ENCODE results near the gene FAM53B. TPM values are rescaled to one million over a fixed set of nuclear protein-coding genes. Genes with fewer than 3 reads are reported as not detected.

The FAM53B gene
- total RNA-seq, 1 experiment from 2014 or later: 13.7 TPM

GRCh38 chr10:124748953-124749645 lies 4.9 kb upstream of the FAM53B start:
- POLR2A ChIA-PET: no interaction called here
- BruUV-seq (replicated peaks): no TSS peak
- Histone ChIP-seq H3K4me3 (ENCODE audit: low read depth, low read length) (no peak overlapping the region), H3K9me3 (no peaks in the 10 kb centered on the region), H3K36me3 (ENCODE audit: control insufficient read depth, insufficient read depth, low read length) (peaks cover 2% of the 10 kb centered on the region), H3K27me3 (replicated peaks; ENCODE audit: control insufficient read depth, insufficient read depth, low read length) (no peaks in the 10 kb centered on the region), H3K4me1 (peaks cover 20% of the 10 kb centered on the region)
- Mint-ChIP-seq H3K9me3 (ENCODE audit: unreplicated experiment) (no peaks in the 10 kb centered on the region), H3K27me3 (ENCODE audit: insufficient read depth, unreplicated experiment) (no peaks in the 10 kb centered on the region), H3K4me3 (ENCODE audit: unreplicated experiment) (no peak overlapping the region), H3K4me1 (ENCODE audit: low read depth, unreplicated experiment) (peaks cover 14% of the 10 kb centered on the region), H3K36me3 (ENCODE audit: insufficient read depth, unreplicated experiment) (peaks cover 6% of the 10 kb centered on the region), H3K27ac (ENCODE audit: unreplicated experiment) (no peak overlapping the region)
- CTCF ChIA-PET: no interaction called here
- DNase-seq: no peak
- no peak for TF ChIP-seq CTCF (IDR thresholded peaks at IDR 0.05; ENCODE audit: insufficient read depth in 1 of 2, low read depth in 1 of 2, low read length in 1 of 2, severe bottlenecking in 1 of 2, unreplicated experiment in 1 of 2)
- intact Hi-C loops (cut with micrococcal nuclease; ENCODE audit: unreplicated experiment): no loop called here

DNA sequence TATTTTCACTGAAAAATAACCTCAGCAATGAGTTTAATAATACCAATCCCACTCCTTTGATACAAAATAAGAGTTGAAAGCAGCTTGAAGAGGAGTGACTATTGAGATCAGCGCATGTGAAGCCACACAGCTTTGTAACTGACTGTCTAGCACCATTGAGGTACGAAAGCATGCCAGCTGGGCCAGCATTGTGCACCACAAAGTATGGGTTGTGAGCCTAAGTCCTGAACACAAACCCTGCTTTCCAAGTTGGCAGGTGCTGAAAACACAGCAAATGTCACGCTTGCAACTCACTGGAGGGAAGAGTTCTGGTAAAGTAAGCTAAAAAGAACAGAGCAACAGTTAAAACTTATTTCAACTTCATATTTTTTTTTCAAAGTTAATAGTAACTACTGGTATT lies 4.0 kb upstream of the FAM53B start:
- no peak overlapping the region for H3K4me3 Mint-ChIP-seq (ENCODE audit: unreplicated experiment)
- H3K4me3 ChIP-seq (ENCODE audit: low read depth, low read length): no peak overlapping the region
- no peak for DNase-seq
- no peaks in the 10 kb centered on the region for H3K27me3 ChIP-seq (replicated peaks; ENCODE audit: control insufficient read depth, insufficient read depth, low read length)
- H3K9me3 Mint-ChIP-seq (ENCODE audit: unreplicated experiment): no peaks in the 10 kb centered on the region
- no peaks in the 10 kb centered on the region for H3K9me3 ChIP-seq
- TF ChIP-seq CTCF (IDR thresholded peaks at IDR 0.05; ENCODE audit: insufficient read depth in 1 of 2, low read depth in 1 of 2, low read length in 1 of 2, severe bottlenecking in 1 of 2, unreplicated experiment in 1 of 2): no peak
- peaks cover 2% of the 10 kb centered on the region; the same call in 1 of the 2 replicates for H3K36me3 ChIP-seq (ENCODE audit: control insufficient read depth, insufficient read depth, low read length)
- no TSS peak for BruUV-seq (replicated peaks)
- peaks cover 10% of the 10 kb centered on the region for H3K36me3 Mint-ChIP-seq (ENCODE audit: insufficient read depth, unreplicated experiment)
- ChIA-PET CTCF (no interaction called here), POLR2A (no interaction called here)
- H3K4me1 Mint-ChIP-seq (ENCODE audit: low read depth, unreplicated experiment): peaks cover 14% of the 10 kb centered on the region
- H3K4me1 ChIP-seq: peaks cover 20% of the 10 kb centered on the region
- no peak overlapping the region for H3K27ac Mint-ChIP-seq (ENCODE audit: unreplicated experiment)
- intact Hi-C loops (cut with micrococcal nuclease; ENCODE audit: unreplicated experiment): no loop called here
- no peaks in the 10 kb centered on the region for H3K27me3 Mint-ChIP-seq (ENCODE audit: insufficient read depth, unreplicated experiment)

DNA sequence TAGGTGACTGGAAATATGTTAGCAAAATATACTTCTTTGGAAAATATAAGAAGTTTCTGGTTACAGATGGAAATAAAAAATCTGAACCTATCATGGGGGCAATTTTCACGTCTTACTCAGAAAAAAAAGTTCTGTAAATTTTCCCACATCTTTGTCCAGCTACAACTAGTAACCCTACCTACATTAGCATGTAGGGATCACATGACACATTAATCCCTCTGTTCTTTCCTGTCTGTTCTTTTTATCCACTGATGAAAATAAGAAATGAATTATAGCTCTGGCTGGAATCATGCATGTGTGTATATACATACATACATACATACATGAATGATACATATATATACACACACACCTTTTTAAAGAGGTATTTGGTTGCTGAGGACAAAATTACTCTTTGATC lies 3.6 kb upstream of the FAM53B start:
- no peaks in the 10 kb centered on the region for H3K27me3 ChIP-seq (replicated peaks; ENCODE audit: control insufficient read depth, insufficient read depth, low read length)
- peaks cover 20% of the 10 kb centered on the region for H3K4me1 ChIP-seq
- intact Hi-C loops (cut with micrococcal nuclease; ENCODE audit: unreplicated experiment): no loop called here
- Mint-ChIP-seq H3K27me3 (ENCODE audit: insufficient read depth, unreplicated experiment) (no peaks in the 10 kb centered on the region), H3K9me3 (ENCODE audit: unreplicated experiment) (no peaks in the 10 kb centered on the region), H3K27ac (ENCODE audit: unreplicated experiment) (no peak overlapping the region), H3K36me3 (ENCODE audit: insufficient read depth, unreplicated experiment) (peaks cover 10% of the 10 kb centered on the region), H3K4me3 (ENCODE audit: unreplicated experiment) (no peak overlapping the region), H3K4me1 (ENCODE audit: low read depth, unreplicated experiment) (peaks cover 14% of the 10 kb centered on the region)
- no peak for TF ChIP-seq CTCF (IDR thresholded peaks at IDR 0.05; ENCODE audit: insufficient read depth in 1 of 2, low read depth in 1 of 2, low read length in 1 of 2, severe bottlenecking in 1 of 2, unreplicated experiment in 1 of 2)
- H3K36me3 ChIP-seq (ENCODE audit: control insufficient read depth, insufficient read depth, low read length): peaks cover 2% of the 10 kb centered on the region; the same call in 1 of the 2 replicates
- CTCF ChIA-PET: no interaction called here
- POLR2A ChIA-PET: no interaction called here
- no peak overlapping the region for H3K4me3 ChIP-seq (ENCODE audit: low read depth, low read length)
- BruUV-seq (replicated peaks): no TSS peak
- DNase-seq: no peak
- H3K9me3 ChIP-seq: no peaks in the 10 kb centered on the region
